Testis (tissue), 3 donors: ENCODE measurements around the gene MYO5B. TPM values are rescaled to one million over a fixed set of nuclear protein-coding genes. Genes with fewer than 3 reads are reported as not detected.

ENCODE experiments used
- DNase-seq: peaks from one replicate; pipeline ENCODE4 v3.0.0-alpha.2; 2019
- H3K27ac ChIP-seq, 2 donors: fragments of 200-600 bp; sonication (generic); one replicate each; pipeline ENCODE4 v1.5.1; 2019
- H3K27me3 ChIP-seq: fragments of 200-600 bp; sonication (generic); one replicate; pipeline ENCODE4 v1.5.1; 2019
- H3K36me3 ChIP-seq: fragments of 200-600 bp; sonication (generic); one replicate; pipeline ENCODE4 v1.5.1; 2017; ENCODE audit warnings: low read depth; ENCODE audit errors: missing control alignments
- H3K4me1 ChIP-seq: fragments of 200-600 bp; sonication (generic); one replicate; pipeline ENCODE4 v1.5.1; 2019
- H3K4me3 ChIP-seq, 2 donors: fragments of 200-600 bp; sonication (generic); one replicate each; pipeline ENCODE4 v1.5.1; 2017 to 2019
- H3K9me3 ChIP-seq: fragments of 200-600 bp; sonication (generic); one replicate; pipeline ENCODE4 v1.5.1; 2017
- CTCF ChIP-seq, 3 experiments: fragments of 450-650 bp in 2 of 3; fragments of 200-600 bp in 1 of 3; sonication (generic) in 1 of 3; IDR thresholded peaks; one replicate each; pipeline ENCODE4 v1.5.1; 2016 to 2019; ENCODE audit warnings: antibody characterized with exemption in 3 of 3, mild to moderate bottlenecking in 2 of 3, moderate library complexity in 1 of 3
- POLR2A ChIP-seq: fragments of 450-650 bp; IDR thresholded peaks from one replicate; pipeline ENCODE4 v1.6.1; 2017; ENCODE audit warnings: antibody characterized with exemption, mild to moderate bottlenecking, moderate library complexity
- WGBS, 2 donors: methylation state at CpG; one replicate each; pipeline ENCODE4 v1.1.5; 2018; 5-methylcytosine and 5-hydroxymethylcytosine counted together
- intact Hi-C: fragments of 100-400 bp; cut with DNase I; formaldehyde crosslinking; loops from one replicate; pipeline ENCODE4 v1.15.1; 2023; ENCODE audit warnings: low total_unique reads
- polyA plus RNA-seq: library from polyadenylated mRNA; stranded (reverse); fragments of 350-450 nt; fragmentation: Illumina TruSeq; extraction: RNeasy Lipid Tissue Mini Kit (QIAGEN cat#74804); gene quantifications from one replicate; pipeline ENCODE4 v1.2.3, GENCODE V29; 2014; ENCODE audit warnings: low read depth, low replicate concordance; ENCODE audit not compliant: insufficient read depth
- total RNA-seq, 2 donors: library from RNA; depleted of rRNA; stranded (reverse); fragments of >200 nt; gene quantifications; one replicate each; pipeline ENCODE4 v1.2.3, GENCODE V29; 2016

The MYO5B gene
- total and polyA plus RNA-seq, 3 donors from 2014 or later = 24.8 to 31.8 (median 26.1) TPM

- H3K4me1 ChIP-seq = no peaks in the 10 kb centered on the region
- intact Hi-C loops = no loop called here
- TF ChIP-seq CTCF (IDR thresholded peaks at IDR 0.05) (no peak), POLR2A (no peak)
- H3K9me3 ChIP-seq = no peaks in the 10 kb centered on the region
- H3K4me3 ChIP-seq = no peak overlapping the region
- WGBS, 2 donors = 72 to 85% methylated on average over 3 of the region's 3 CpGs
- no peak for DNase-seq
- H3K36me3 ChIP-seq = no peaks in the 10 kb centered on the region
- no peak overlapping the region for H3K27ac ChIP-seq
- H3K27me3 ChIP-seq = no peaks in the 10 kb centered on the region
Observed at GRCh38 chr18:50172367-50172766, 22.6 kb downstream of the MYO5B start.

GRCh38 chr18:50171406-50171805, 23.5 kb downstream of the MYO5B start:
- 29 to 78% methylated on average over 2 of the region's 2 CpGs for WGBS, 2 donors
- no peaks in the 10 kb centered on the region for H3K4me1 ChIP-seq
- H3K27ac ChIP-seq = no peak overlapping the region
- no peaks in the 10 kb centered on the region for H3K27me3 ChIP-seq
- H3K36me3 ChIP-seq = no peaks in the 10 kb centered on the region
- H3K9me3 ChIP-seq = no peaks in the 10 kb centered on the region
- TF ChIP-seq POLR2A (no peak), CTCF (IDR thresholded peaks at IDR 0.05) (no peak)
- intact Hi-C loops = no loop called here
- DNase-seq = no peak
- no peak overlapping the region for H3K4me3 ChIP-seq

GRCh38 chr18:50170004-50170403, 24.9 kb downstream of the MYO5B start:
- Histone ChIP-seq H3K4me1 (no peaks in the 10 kb centered on the region), H3K4me3 (no peak overlapping the region), H3K36me3 (no peaks in the 10 kb centered on the region), H3K9me3 (no peaks in the 10 kb centered on the region), H3K27me3 (no peaks in the 10 kb centered on the region), H3K27ac (no peak overlapping the region)
- 87 to 94% methylated on average over 5 of the region's 5 CpGs for WGBS, 2 donors
- TF ChIP-seq POLR2A (no peak), CTCF (IDR thresholded peaks at IDR 0.05) (no peak)
- no peak for DNase-seq
- intact Hi-C loops = no loop called here

GRCh38 chr18:50169149-50169548, 25.8 kb downstream of the MYO5B start:
- no peak for DNase-seq
- TF ChIP-seq CTCF (IDR thresholded peaks at IDR 0.05) (no peak), POLR2A (no peak)
- intact Hi-C loops = no loop called here
- H3K9me3 ChIP-seq = no peaks in the 10 kb centered on the region
- no peak overlapping the region for H3K27ac ChIP-seq
- H3K4me1 ChIP-seq = no peaks in the 10 kb centered on the region
- no peaks in the 10 kb centered on the region for H3K27me3 ChIP-seq
- H3K36me3 ChIP-seq = no peaks in the 10 kb centered on the region
- no peak overlapping the region for H3K4me3 ChIP-seq
- WGBS, 2 donors = 86 to 94% methylated on average over 1 to 2 of the region's 2 CpGs

GRCh38 chr18:50167966-50168365, 27.0 kb downstream of the MYO5B start:
- Histone ChIP-seq H3K27ac (no peak overlapping the region), H3K9me3 (no peaks in the 10 kb centered on the region), H3K27me3 (no peaks in the 10 kb centered on the region), H3K36me3 (no peaks in the 10 kb centered on the region), H3K4me3 (no peak overlapping the region), H3K4me1 (no peaks in the 10 kb centered on the region)
- intact Hi-C loops = no loop called here
- WGBS, 2 donors = 44 to 63% methylated on average over 2 of the region's 2 CpGs
- DNase-seq = no peak
- TF ChIP-seq POLR2A (no peak), CTCF (IDR thresholded peaks at IDR 0.05) (no peak)
